Liver (tissue), 9 donors: ENCODE results near the gene PLEKHF1. TPM values are rescaled to one million over a fixed set of nuclear protein-coding genes. Genes with fewer than 3 reads are reported as not detected.

ENCODE experiments used
- DNase-seq: peaks from one replicate; pipeline ENCODE4 v3.0.0-alpha.2; 2017; ENCODE audit warnings: low spot score
- H3K27ac ChIP-seq, 2 donors: one replicate each; pipeline ENCODE4 v1.7.0; 2013; ENCODE audit warnings: inconsistent platforms in 2 of 2, low read length in 2 of 2, control low read depth in 1 of 2, low read depth in 1 of 2, mild to moderate bottlenecking in 1 of 2
- H3K27me3 ChIP-seq, 4 donors: one replicate each; pipeline versions ENCODE4 v1.6.1 to v1.7.0; 2013; ENCODE audit warnings: low read length in 3 of 4, inconsistent platforms in 1 of 4, mild to moderate bottlenecking in 1 of 4, moderate library complexity in 1 of 4; ENCODE audit not compliant: control insufficient read depth in 4 of 4, insufficient read depth in 4 of 4
- H3K36me3 ChIP-seq, 4 donors: one replicate each; pipeline versions ENCODE4 v1.6.1 to v1.7.0; 2013; ENCODE audit warnings: low read length in 3 of 4, mild to moderate bottlenecking in 3 of 4, low read depth in 1 of 4, moderate library complexity in 1 of 4; ENCODE audit not compliant: control insufficient read depth in 4 of 4, insufficient read depth in 3 of 4
- H3K4me1 ChIP-seq, 4 donors: one replicate each; pipeline versions ENCODE4 v1.6.1 to v1.7.0; 2013; ENCODE audit warnings: low read length in 3 of 4, mild to moderate bottlenecking in 3 of 4, moderate library complexity in 1 of 4; ENCODE audit not compliant: control insufficient read depth in 4 of 4, insufficient read depth in 4 of 4
- H3K4me3 ChIP-seq, 3 donors: one replicate each; pipeline versions ENCODE4 v1.6.1 to v1.7.0; 2013; ENCODE audit warnings: low read length in 3 of 3, control low read depth in 1 of 3, low read depth in 1 of 3, mild to moderate bottlenecking in 1 of 3
- H3K9ac ChIP-seq, 2 donors: one replicate each; pipeline ENCODE4 v1.7.0; 2013; ENCODE audit warnings: low read length in 2 of 2, mild to moderate bottlenecking in 2 of 2, moderate library complexity in 2 of 2, control low read depth in 1 of 2, low read depth in 1 of 2
- H3K9me3 ChIP-seq, 4 donors: one replicate each; pipeline versions ENCODE4 v1.6.1 to v1.7.0; 2013; ENCODE audit warnings: low read length in 3 of 4; ENCODE audit not compliant: control insufficient read depth in 4 of 4
- ATF3 ChIP-seq: IDR thresholded peaks from 2 replicates; pipeline ENCODE4 v1.6.1; 2016; ENCODE audit warnings: antibody characterized with exemption
- CTCF ChIP-seq: fragments of 150-350 bp; IDR thresholded peaks from 2 replicates; pipeline ENCODE4 v1.5.1; 2017; ENCODE audit warnings: improper control_type of control experiment, low read depth, low read length; ENCODE audit not compliant: missing input control
- EGR1 ChIP-seq, 2 donors: IDR thresholded peaks; 2 replicates each; pipeline ENCODE4 v1.6.1; 2016 to 2018; ENCODE audit warnings: antibody characterized with exemption in 2 of 2, low read depth in 2 of 2
- FOXA1 ChIP-seq: IDR thresholded peaks from 2 replicates; pipeline ENCODE4 v1.6.1; 2016; ENCODE audit warnings: antibody characterized with exemption
- HNF4A ChIP-seq, 2 donors: conservative IDR thresholded peaks; 2 replicates each; pipeline ENCODE4 v1.6.1; 2016; ENCODE audit warnings: antibody characterized with exemption in 2 of 2, mild to moderate bottlenecking in 2 of 2
- HNF4G ChIP-seq: IDR thresholded peaks from 2 replicates; pipeline ENCODE4 v1.6.1; 2016; ENCODE audit warnings: antibody characterized with exemption
- JUND ChIP-seq, 2 donors: IDR thresholded peaks; 2 replicates each; pipeline ENCODE4 v1.6.1; 2016; ENCODE audit warnings: antibody characterized with exemption in 2 of 2
- NR2F2 ChIP-seq: IDR thresholded peaks from 2 replicates; pipeline ENCODE4 v1.6.1; 2016; ENCODE audit warnings: antibody characterized with exemption
- RAD21 ChIP-seq, 2 donors: IDR thresholded peaks; 2 replicates each; pipeline ENCODE4 v1.6.1; 2016; ENCODE audit warnings: antibody characterized with exemption in 2 of 2, mild to moderate bottlenecking in 2 of 2
- REST ChIP-seq: IDR thresholded peaks from 2 replicates; pipeline ENCODE4 v1.6.1; 2016; ENCODE audit warnings: antibody characterized with exemption, mild to moderate bottlenecking
- RXRA ChIP-seq, 2 donors: IDR thresholded peaks; 2 replicates each; pipeline ENCODE4 v1.6.1; 2017 to 2018; ENCODE audit warnings: antibody characterized with exemption in 2 of 2, mild to moderate bottlenecking in 1 of 2
- SP1 ChIP-seq: IDR thresholded peaks from 2 replicates; pipeline ENCODE4 v1.6.1; 2018; ENCODE audit warnings: antibody characterized with exemption, mild to moderate bottlenecking
- TAF1 ChIP-seq: conservative IDR thresholded peaks from 2 replicates; pipeline ENCODE4 v1.6.1; 2016; ENCODE audit warnings: antibody characterized with exemption, mild to moderate bottlenecking
- YY1 ChIP-seq: IDR thresholded peaks from 2 replicates; pipeline ENCODE4 v1.6.1; 2016; ENCODE audit warnings: antibody characterized with exemption, mild to moderate bottlenecking
- WGBS: extraction: QIAGEN DNeasy Blood & Tissue Kit; methylation state at CpG from one replicate; pipeline ENCODE4 v1.1.7; 2013; 5-methylcytosine and 5-hydroxymethylcytosine counted together
- polyA plus RNA-seq, 2 donors: library from polyadenylated mRNA; stranded (reverse) in 1 of 2; unstranded in 1 of 2; fragments of 200-250 nt in 1 of 2; fragments of >200 nt in 1 of 2; fragmentation: Nextera tagmentation in 1 of 2; extraction: Ambion mirVana in 1 of 2; gene quantifications; one replicate each; pipeline versions ENCODE4 v1.2.1 to v1.2.3, GENCODE V29; 2013 to 2015
- total RNA-seq, 2 donors: library from RNA; depleted of rRNA; stranded (reverse); fragments of >200 nt; gene quantifications; one replicate each; pipeline ENCODE4 v1.2.3, GENCODE V29; 2014
- donor health status: healthy.
- donor health status: healthy.
- donor health status: healthy.
- donor health status: healthy.
- donor health status: healthy.

Gene PLEKHF1
- total and polyA plus RNA-seq, 4 donors, result 2.9 to 15.1 (median 8.9) TPM

GRCh38 chr19:29694669-29695627 lies 29.7 kb downstream of the PLEKHF1 start (continued):
- no peak for TF ChIP-seq REST

- WGBS, result 93% methylated on average over 6 of the region's 6 CpGs
- H3K27ac ChIP-seq, result no peak overlapping the region
- H3K4me3 ChIP-seq, result no peak overlapping the region
- DNase-seq, result no peak
- H3K9ac ChIP-seq, result no peak overlapping the region
- peaks cover 0 to 2% (median 0%) of the 10 kb centered on the region in 4 donors for H3K36me3 ChIP-seq
- no peaks in the 10 kb centered on the region for H3K27me3 ChIP-seq
- no peak for TF ChIP-seq RAD21 (IDR thresholded peaks at IDR 0.05)
- no peak for TF ChIP-seq NR2F2
- TF ChIP-seq JUND (IDR thresholded peaks at IDR 0.05), result no peak
- no peak for TF ChIP-seq RXRA (IDR thresholded peaks at IDR 0.05)
- no peak for TF ChIP-seq HNF4A (conservative IDR thresholded peaks at IDR 0.05)
- TF ChIP-seq REST, result no peak
- H3K9me3 ChIP-seq, result no peaks in the 10 kb centered on the region
- peaks cover 0 to 4% (median 2%) of the 10 kb centered on the region in 4 donors for H3K4me1 ChIP-seq
Measured at GRCh38 chr19:29695765-29696564, 30.7 kb downstream of the PLEKHF1 start.

GRCh38 chr19:29696565-29696846 lies 31.2 kb downstream of the PLEKHF1 start:
- Histone ChIP-seq H3K27ac (no peak overlapping the region), H3K36me3 (peaks cover 0 to 8% (median 2%) of the 10 kb centered on the region in 4 donors), H3K27me3 (no peaks in the 10 kb centered on the region), H3K9me3 (no peaks in the 10 kb centered on the region), H3K4me1 (peaks cover 0 to 4% (median 2%) of the 10 kb centered on the region in 4 donors), H3K4me3 (no peak overlapping the region), H3K9ac (no peak overlapping the region)
- 50% methylated on average over 2 of the region's 2 CpGs for WGBS
- DNase-seq, result no peak
- no peak for TF ChIP-seq CTCF
- TF ChIP-seq FOXA1, result no peak
- TF ChIP-seq YY1, result no peak
- TF ChIP-seq TAF1, result no peak
- no peak for TF ChIP-seq EGR1 (IDR thresholded peaks at IDR 0.05; ENCODE audit: low read depth in 2 of 2)
- no peak for TF ChIP-seq NR2F2
- no peak for TF ChIP-seq RXRA (IDR thresholded peaks at IDR 0.05)
- TF ChIP-seq RAD21 (IDR thresholded peaks at IDR 0.05), result no peak
- TF ChIP-seq HNF4A (conservative IDR thresholded peaks at IDR 0.05), result no peak
- TF ChIP-seq REST, result no peak
- no peak for TF ChIP-seq HNF4G
- no peak for TF ChIP-seq SP1
- TF ChIP-seq ATF3, result no peak
- TF ChIP-seq JUND (IDR thresholded peaks at IDR 0.05), result no peak
